HEK293T (cell line): ENCODE measurements around the gene DDC.
A peak's percentile ranks its signal among the peaks of the same experiment; 100 is the strongest.

Experiments used
- CTCF ChIA-PET: fragments of 350-600 bp; formaldehyde crosslinking; extraction: SDS; loops from one replicate; lab custom pipeline; 2021; ENCODE audit warnings: antibody characterized with exemption, inconsistent platforms; lab: Yijun Ruan, JAX
- POLR2A ChIA-PET: fragments of 350-600 bp; formaldehyde crosslinking; extraction: SDS; loops from one replicate; lab custom pipeline; 2020; ENCODE audit warnings: antibody characterized with exemption, inconsistent platforms; lab: Yijun Ruan, JAX
- DNase-seq: peaks from one replicate; pipeline ENCODE4 v3.0.0; 2012; ENCODE audit warnings: mixed read lengths; ENCODE audit errors: extremely low spot score
- ARNT ChIP-seq: fragments of 450-650 bp; IDR thresholded peaks from 2 replicates; pipeline ENCODE4 v1.6.1; 2017; ENCODE audit warnings: mild to moderate bottlenecking
- BHLHE40 ChIP-seq: fragments of 450-650 bp; IDR thresholded peaks from 2 replicates; pipeline ENCODE4 v1.6.1; 2016; ENCODE audit warnings: mild to moderate bottlenecking, moderate library complexity, borderline replicate concordance
- CTBP1 ChIP-seq: fragments of 450-650 bp; IDR thresholded peaks from 2 replicates; pipeline ENCODE4 v1.6.1; 2016; ENCODE audit warnings: borderline replicate concordance
- ELF4 ChIP-seq: fragments of 450-650 bp; IDR thresholded peaks from 2 replicates; pipeline ENCODE4 v1.6.1; 2017; ENCODE audit warnings: antibody characterized with exemption
- FOXA1 ChIP-seq: fragments of 450-650 bp; IDR thresholded peaks from 2 replicates; pipeline ENCODE4 v1.6.1; 2016; ENCODE audit warnings: mild to moderate bottlenecking
- FOXK2 ChIP-seq: fragments of 450-650 bp; IDR thresholded peaks from 2 replicates; pipeline ENCODE4 v1.6.1; 2016; ENCODE audit warnings: mild to moderate bottlenecking
- FOXM1 ChIP-seq: fragments of 450-650 bp; IDR thresholded peaks from 2 replicates; pipeline ENCODE4 v1.6.1; 2017; ENCODE audit warnings: mild to moderate bottlenecking, borderline replicate concordance
- HDGF ChIP-seq: fragments of 450-650 bp; IDR thresholded peaks from 2 replicates; pipeline ENCODE4 v1.6.1; 2017; ENCODE audit warnings: antibody characterized with exemption, borderline replicate concordance
- L3MBTL2 ChIP-seq: fragments of 450-650 bp; conservative IDR thresholded peaks from 2 replicates; pipeline ENCODE4 v1.6.1; 2016; ENCODE audit warnings: mild to moderate bottlenecking
- LEF1 ChIP-seq: fragments of 450-650 bp; IDR thresholded peaks from 2 replicates; pipeline ENCODE4 v1.6.1; 2017; ENCODE audit warnings: mild to moderate bottlenecking, borderline replicate concordance
- NFRKB ChIP-seq: fragments of 450-650 bp; IDR thresholded peaks from 2 replicates; pipeline ENCODE4 v1.6.1; 2016; ENCODE audit warnings: mild to moderate bottlenecking, moderate library complexity
- SP1 ChIP-seq: fragments of 450-650 bp; IDR thresholded peaks from 2 replicates; pipeline ENCODE4 v1.6.1; 2017
- SUZ12 ChIP-seq: fragments of 450-650 bp; IDR thresholded peaks from 2 replicates; pipeline ENCODE4 v1.6.1; 2016; ENCODE audit warnings: mild to moderate bottlenecking
- TARDBP ChIP-seq: fragments of 450-650 bp; IDR thresholded peaks from 2 replicates; pipeline ENCODE4 v1.6.1; 2016
- ZNF384 ChIP-seq: fragments of 450-650 bp; IDR thresholded peaks from 2 replicates; pipeline ENCODE4 v1.6.1; 2016
- TF ChIP-seq, protein P1 (sequence below): fragments of 450-650 bp; IDR thresholded peaks from 2 replicates; pipeline ENCODE4 v1.6.1; 2016

DDC gene

DNA sequence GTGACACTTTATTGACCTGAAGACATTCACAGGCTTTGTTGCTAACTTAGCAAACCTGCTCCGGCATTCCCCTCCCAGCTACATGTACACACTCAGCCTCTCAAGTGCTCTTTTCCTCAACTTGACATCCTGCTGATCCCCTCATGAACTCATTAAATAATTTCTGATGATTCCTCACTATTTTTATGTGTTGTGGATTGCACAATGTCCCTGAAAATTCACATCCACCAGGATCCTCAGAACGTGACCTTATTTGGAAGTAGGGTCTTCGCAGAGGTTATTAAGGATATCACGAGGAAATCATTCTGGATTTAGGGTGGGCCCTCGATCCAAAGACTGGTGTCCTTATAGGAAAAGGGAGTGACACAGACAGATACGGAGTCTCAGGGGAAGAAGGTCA is 142.3 kb downstream of the DDC start:
- TF ChIP-seq ZNF384 (no peak), CTBP1 (no peak), LEF1 (no peak), SUZ12 (no peak), NFRKB (no peak)
- ChIA-PET CTCF (no interaction called here), POLR2A (no interaction called here)
- no peak for DNase-seq

DNA sequence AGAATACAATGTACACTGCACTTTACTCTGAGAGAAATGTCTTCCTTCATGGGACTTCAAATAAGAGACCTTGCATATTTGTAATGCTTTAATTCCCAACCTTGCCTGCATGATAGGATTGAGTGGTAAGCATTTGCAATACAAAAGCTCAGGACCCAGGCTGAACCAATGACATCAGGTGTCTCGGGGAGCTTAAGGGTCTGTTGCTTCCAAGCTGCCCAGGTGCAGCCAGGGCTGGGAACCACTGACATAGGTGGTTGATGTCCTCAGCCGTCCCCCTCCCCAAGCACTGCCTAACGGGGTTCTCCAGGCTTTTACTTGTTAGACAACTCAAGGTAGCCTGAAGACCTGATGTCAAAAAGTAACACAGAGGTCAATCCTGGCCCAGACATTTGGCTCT is 144.2 kb downstream of the DDC start:
- CTCF ChIA-PET = no interaction called here
- POLR2A ChIA-PET = no interaction called here
- no peak for DNase-seq
- TF ChIP-seq, protein P1, sequence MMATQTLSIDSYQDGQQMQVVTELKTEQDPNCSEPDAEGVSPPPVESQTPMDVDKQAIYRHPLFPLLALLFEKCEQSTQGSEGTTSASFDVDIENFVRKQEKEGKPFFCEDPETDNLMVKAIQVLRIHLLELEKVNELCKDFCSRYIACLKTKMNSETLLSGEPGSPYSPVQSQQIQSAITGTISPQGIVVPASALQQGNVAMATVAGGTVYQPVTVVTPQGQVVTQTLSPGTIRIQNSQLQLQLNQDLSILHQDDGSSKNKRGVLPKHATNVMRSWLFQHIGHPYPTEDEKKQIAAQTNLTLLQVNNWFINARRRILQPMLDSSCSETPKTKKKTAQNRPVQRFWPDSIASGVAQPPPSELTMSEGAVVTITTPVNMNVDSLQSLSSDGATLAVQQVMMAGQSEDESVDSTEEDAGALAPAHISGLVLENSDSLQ = no peak
- TF ChIP-seq NFRKB (no peak), CTBP1 (no peak), FOXM1 (no peak), HDGF (no peak), ZNF384 (no peak), L3MBTL2 (no peak), SP1 (no peak), TARDBP (no peak), BHLHE40 (no peak), LEF1 (no peak), FOXA1 (no peak), ELF4 (no peak), FOXK2 (no peak), ARNT (no peak), SUZ12 (no peak)

DNA sequence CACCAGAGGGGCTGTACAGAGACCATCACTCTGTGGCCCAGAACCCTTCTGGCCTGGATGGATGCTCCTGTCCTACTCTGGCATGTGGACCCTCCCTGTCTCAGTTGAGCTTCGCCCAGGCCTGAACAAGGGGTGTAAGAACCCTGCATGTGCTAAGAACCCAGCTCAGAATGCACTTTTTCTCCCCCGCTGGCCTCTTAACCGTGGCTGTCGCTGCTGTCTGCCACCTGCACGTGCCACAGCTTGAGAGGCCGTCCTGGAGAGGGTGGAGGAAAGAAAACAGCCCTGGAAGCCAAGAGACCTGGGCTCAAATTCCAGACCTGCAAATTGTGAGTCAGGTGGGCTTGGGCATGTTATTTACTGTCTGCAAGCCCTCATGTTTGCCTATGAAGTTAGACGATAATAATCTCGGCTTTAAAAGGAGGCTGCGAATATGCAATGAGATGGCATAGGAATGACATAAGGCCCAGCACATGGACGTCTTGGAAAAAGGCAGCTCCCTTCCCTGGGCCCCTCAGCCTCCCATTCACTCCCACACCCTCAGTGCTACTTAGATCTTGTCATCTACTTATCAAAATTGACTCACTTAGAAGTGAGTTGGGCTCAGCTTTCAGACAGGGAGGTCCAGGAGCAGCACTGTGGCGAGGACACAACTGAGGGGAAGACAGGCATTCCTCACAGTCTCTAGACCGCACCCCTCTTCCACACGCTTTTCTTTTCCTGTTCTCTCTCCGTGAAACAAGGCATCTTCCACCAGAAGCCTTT is 146.5 kb downstream of the DDC start:
- TF ChIP-seq, protein P1 = no peak
- ChIA-PET CTCF (interaction anchor here (0.6 to 1.6 kb wide), 6 partner anchors 8 to 742 kb away, joined by 3 to 7 read pairs (median 4); no protein-coding TSS in a partner anchor), POLR2A (interaction anchor here (1.0 kb wide), 1 partner anchor 271 kb away, joined by 3 read pairs; no protein-coding TSS in a partner anchor)
- no peak for DNase-seq

DNA sequence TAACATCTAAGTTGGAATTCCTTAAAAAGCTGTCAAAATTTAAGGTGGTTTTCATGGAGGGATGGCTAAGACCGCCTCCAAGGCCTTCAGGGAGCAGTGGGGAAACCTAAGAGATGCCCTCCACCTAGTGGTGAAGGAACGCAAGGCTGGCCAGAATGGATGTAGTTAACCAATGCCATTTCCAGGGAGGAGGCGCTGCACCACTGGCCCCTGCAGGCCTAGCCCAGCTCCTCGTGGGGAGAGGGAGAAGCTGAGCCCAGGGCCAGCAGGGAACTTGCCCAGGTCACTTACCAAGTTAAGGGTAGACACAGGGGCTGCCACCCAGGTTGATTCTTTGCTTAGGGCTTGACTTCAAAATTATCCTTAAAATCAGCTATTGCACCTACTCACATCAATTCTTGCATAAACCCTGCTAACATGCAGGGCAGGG is 147.1 kb downstream of the DDC start:
- TF ChIP-seq, protein P1 = no peak
- TF ChIP-seq LEF1 (no peak), FOXA1 (no peak), HDGF (no peak), BHLHE40 (no peak), FOXM1 (no peak), ZNF384 (no peak), ARNT (no peak), ELF4 (no peak), NFRKB (no peak), L3MBTL2 (no peak), CTBP1 (no peak), FOXK2 (no peak), SUZ12 (no peak), TARDBP (no peak), SP1 (no peak)

GRCh38 chr7:50416527-50417182 is 148.6 kb downstream of the DDC start:
- TF ChIP-seq ZNF384 (no peak), FOXM1 (no peak)
- TF ChIP-seq, protein P1 = no peak
- POLR2A ChIA-PET = no interaction called here
- CTCF ChIA-PET = interaction anchor here (1.2 kb wide), 1 partner anchor 324 kb away, joined by 4 read pairs; the partner anchor contains the start of gene ZPBP
- DNase-seq = no peak

More for the DNA sequence above, 147.1 kb downstream of the DDC start:
- POLR2A ChIA-PET = interaction anchor here (1.0 kb wide), 1 partner anchor 271 kb away, joined by 3 read pairs; no protein-coding TSS in a partner anchor
- DNase-seq = peak; percentile 81
- CTCF ChIA-PET = interaction anchor here (0.8 to 1.6 kb wide), 7 partner anchors 9 to 743 kb away, joined by 3 to 7 read pairs (median 4); no protein-coding TSS in a partner anchor
